Ectodermal cell (in vitro differentiated cells): ENCODE measurements around the gene FOXC1.
A peak's percentile ranks its signal among the peaks of the same experiment; 100 is the strongest.

Experiments
- H3K27ac ChIP-seq: 2 replicates; pipeline ENCODE4 v1.7.0; 2013; ENCODE audit warnings: mild to moderate bottlenecking, low read depth, low read length; ENCODE audit not compliant: insufficient read depth, poor library complexity, severe bottlenecking
- H3K27me3 ChIP-seq: 2 replicates; pipeline ENCODE4 v1.7.0; 2013; ENCODE audit warnings: mild to moderate bottlenecking, low read length; ENCODE audit not compliant: insufficient read depth, control insufficient read depth, poor library complexity, severe bottlenecking
- H3K36me3 ChIP-seq: one replicate; pipeline ENCODE4 v1.7.0; 2013; ENCODE audit warnings: low read length; ENCODE audit not compliant: control insufficient read depth, insufficient read depth
- H3K4me1 ChIP-seq: one replicate; pipeline ENCODE4 v1.7.0; 2013; ENCODE audit warnings: low read length; ENCODE audit not compliant: control insufficient read depth, insufficient read depth
- H3K4me3 ChIP-seq: 2 replicates; pipeline ENCODE4 v1.7.0; 2013; ENCODE audit warnings: low read depth, low read length, control low read depth; ENCODE audit not compliant: insufficient read depth
- H3K9me3 ChIP-seq: 2 replicates; pipeline ENCODE4 v1.7.0; 2013; ENCODE audit warnings: mild to moderate bottlenecking, low read length, moderate library complexity; ENCODE audit not compliant: control insufficient read depth
- WGBS, 2 experiments: methylation state at CpG; one replicate each; pipeline ENCODE4 v1.1.7; 2013; ENCODE audit warnings: missing lambda C conversion rate in 2 of 2; 5-methylcytosine and 5-hydroxymethylcytosine counted together

The FOXC1 gene

GRCh38 chr6:1605004-1605892 is 4.5 kb upstream of the FOXC1 start:
- Histone ChIP-seq H3K36me3 (no peaks in the 10 kb centered on the region), H3K27ac (no peak overlapping the region), H3K4me1 (peaks cover 23% of the 10 kb centered on the region), H3K4me3 (peak overlapping the region; percentile 29), H3K9me3 (no peaks in the 10 kb centered on the region), H3K27me3 (peaks cover 76% of the 10 kb centered on the region)
- WGBS, 2 experiments: 3 to 4% methylated on average over 65 of the region's 65 CpGs

GRCh38 chr6:1605893-1606779 is 3.6 kb upstream of the FOXC1 start:
- H3K9me3 ChIP-seq: no peaks in the 10 kb centered on the region
- WGBS, 2 experiments: 2 to 3% methylated on average over 26 of the region's 26 CpGs
- no peak overlapping the region for H3K4me3 ChIP-seq
- peaks cover 85% of the 10 kb centered on the region for H3K27me3 ChIP-seq
- H3K4me1 ChIP-seq: peaks cover 23% of the 10 kb centered on the region
- no peak overlapping the region for H3K27ac ChIP-seq
- no peaks in the 10 kb centered on the region for H3K36me3 ChIP-seq

- H3K27ac ChIP-seq: no peak overlapping the region
- 1 to 2% methylated on average over 22 of the region's 22 CpGs for WGBS, 2 experiments
- peaks cover 23% of the 10 kb centered on the region for H3K4me1 ChIP-seq
- peaks cover 93% of the 10 kb centered on the region for H3K27me3 ChIP-seq
- H3K4me3 ChIP-seq: no peak overlapping the region
- no peaks in the 10 kb centered on the region for H3K36me3 ChIP-seq
- H3K9me3 ChIP-seq: no peaks in the 10 kb centered on the region
Measured at GRCh38 chr6:1606780-1607515, 2.8 kb upstream of the FOXC1 start.

GRCh38 chr6:1607516-1608221 is 2.0 kb upstream of the FOXC1 start:
- Histone ChIP-seq H3K27ac (no peak overlapping the region), H3K4me3 (no peak overlapping the region), H3K4me1 (peaks cover 23% of the 10 kb centered on the region), H3K27me3 (peaks cover 99% of the 10 kb centered on the region), H3K9me3 (no peaks in the 10 kb centered on the region), H3K36me3 (no peaks in the 10 kb centered on the region)
- WGBS, 2 experiments: 0 to 1% methylated on average over 32 of the region's 32 CpGs

- Histone ChIP-seq H3K27me3 (peaks cover 99% of the 10 kb centered on the region), H3K36me3 (no peaks in the 10 kb centered on the region), H3K27ac (no peak overlapping the region), H3K4me3 (no peak overlapping the region), H3K4me1 (peaks cover 23% of the 10 kb centered on the region), H3K9me3 (no peaks in the 10 kb centered on the region)
- 2% methylated on average over 59 of the region's 59 CpGs for WGBS, 2 experiments
Measured at GRCh38 chr6:1608222-1609040, 1.3 kb upstream of the FOXC1 start.

GRCh38 chr6:1609041-1609647 is 571 bp upstream of the FOXC1 start:
- Histone ChIP-seq H3K4me3 (peak overlapping the region; percentile 24), H3K9me3 (no peaks in the 10 kb centered on the region), H3K27ac (no peak overlapping the region), H3K27me3 (peaks cover 99% of the 10 kb centered on the region), H3K36me3 (no peaks in the 10 kb centered on the region), H3K4me1 (peaks cover 23% of the 10 kb centered on the region)
- 1% methylated on average over 58 of the region's 58 CpGs for WGBS, 2 experiments

- H3K4me3 ChIP-seq: peak overlapping the region; percentile 29
- H3K27ac ChIP-seq: no peak overlapping the region
- H3K36me3 ChIP-seq: no peaks in the 10 kb centered on the region
- 2% methylated on average over 101 of the region's 101 CpGs for WGBS, 2 experiments
- H3K4me1 ChIP-seq: peaks cover 23% of the 10 kb centered on the region
- H3K9me3 ChIP-seq: no peaks in the 10 kb centered on the region
- peaks cover 99% of the 10 kb centered on the region for H3K27me3 ChIP-seq
Measured at GRCh38 chr6:1610497-1611321, 994 bp downstream of the FOXC1 start.

GRCh38 chr6:1611322-1611571 is 1.5 kb downstream of the FOXC1 start:
- H3K27me3 ChIP-seq: peaks cover 99% of the 10 kb centered on the region
- 1% methylated on average over 38 of the region's 38 CpGs for WGBS, 2 experiments
- H3K9me3 ChIP-seq: no peaks in the 10 kb centered on the region
- H3K4me3 ChIP-seq: no peak overlapping the region
- no peaks in the 10 kb centered on the region for H3K36me3 ChIP-seq
- peaks cover 22% of the 10 kb centered on the region for H3K4me1 ChIP-seq
- H3K27ac ChIP-seq: no peak overlapping the region
